Limb (tissue), 2 donors: ENCODE data around the gene AHRR.

Experiments used
- DNase-seq, 2 donors: peaks; one replicate each; pipeline ENCODE4 v3.0.0-alpha.2; 2016; ENCODE audit errors: extremely low spot score in 2 of 2

AHRR gene

DNA sequence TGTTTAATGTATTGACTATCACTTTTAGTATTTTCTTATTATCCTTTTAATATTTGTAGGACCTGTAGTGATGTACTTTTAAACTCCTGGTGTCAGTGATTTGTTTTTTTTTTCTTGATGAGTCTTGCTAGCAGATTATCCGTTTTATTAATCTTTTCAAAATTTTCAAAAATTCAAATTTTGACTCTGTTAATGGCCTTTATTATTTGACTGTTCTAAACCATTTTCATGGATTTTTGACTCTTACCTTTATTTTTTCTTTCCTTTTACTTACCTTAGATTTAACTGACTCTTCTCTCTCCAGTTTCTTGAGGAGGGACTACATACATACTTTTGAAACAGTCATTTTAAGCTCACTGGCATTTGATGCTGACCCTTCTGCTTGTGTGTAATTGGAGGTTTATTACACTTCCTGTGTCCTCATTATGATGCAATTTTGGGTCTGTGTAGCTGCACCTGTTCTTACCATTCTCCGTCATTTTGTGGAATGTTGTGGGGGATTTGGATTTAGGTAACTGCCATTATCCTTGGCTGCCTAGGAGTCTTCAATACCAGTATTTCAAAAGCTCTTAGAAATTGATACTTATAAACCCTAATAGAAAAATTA, 89.5 kb downstream of the AHRR start:
- DNase-seq = no peak

DNA sequence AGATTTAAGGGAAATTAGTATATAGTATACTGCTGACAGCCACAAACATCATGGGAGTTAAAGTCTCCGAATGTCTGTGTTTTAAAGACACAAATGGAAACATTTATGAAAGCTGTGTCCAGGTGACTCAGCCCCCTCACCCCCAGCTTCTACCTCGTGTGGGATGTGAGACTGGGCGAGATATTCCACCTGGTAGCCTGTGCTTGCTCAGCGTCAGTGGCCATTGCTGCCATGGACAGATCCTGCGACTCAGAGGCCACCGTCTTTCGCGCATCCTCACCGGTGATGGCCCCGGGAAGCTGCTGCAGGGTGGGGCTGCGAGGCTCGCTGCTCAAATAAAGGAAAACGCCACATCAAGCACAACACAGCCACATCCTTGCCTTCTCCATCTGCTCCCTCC, 90.2 kb downstream of the AHRR start:
- DNase-seq = peak in 1 of 2 donors; percentile 14

DNA sequence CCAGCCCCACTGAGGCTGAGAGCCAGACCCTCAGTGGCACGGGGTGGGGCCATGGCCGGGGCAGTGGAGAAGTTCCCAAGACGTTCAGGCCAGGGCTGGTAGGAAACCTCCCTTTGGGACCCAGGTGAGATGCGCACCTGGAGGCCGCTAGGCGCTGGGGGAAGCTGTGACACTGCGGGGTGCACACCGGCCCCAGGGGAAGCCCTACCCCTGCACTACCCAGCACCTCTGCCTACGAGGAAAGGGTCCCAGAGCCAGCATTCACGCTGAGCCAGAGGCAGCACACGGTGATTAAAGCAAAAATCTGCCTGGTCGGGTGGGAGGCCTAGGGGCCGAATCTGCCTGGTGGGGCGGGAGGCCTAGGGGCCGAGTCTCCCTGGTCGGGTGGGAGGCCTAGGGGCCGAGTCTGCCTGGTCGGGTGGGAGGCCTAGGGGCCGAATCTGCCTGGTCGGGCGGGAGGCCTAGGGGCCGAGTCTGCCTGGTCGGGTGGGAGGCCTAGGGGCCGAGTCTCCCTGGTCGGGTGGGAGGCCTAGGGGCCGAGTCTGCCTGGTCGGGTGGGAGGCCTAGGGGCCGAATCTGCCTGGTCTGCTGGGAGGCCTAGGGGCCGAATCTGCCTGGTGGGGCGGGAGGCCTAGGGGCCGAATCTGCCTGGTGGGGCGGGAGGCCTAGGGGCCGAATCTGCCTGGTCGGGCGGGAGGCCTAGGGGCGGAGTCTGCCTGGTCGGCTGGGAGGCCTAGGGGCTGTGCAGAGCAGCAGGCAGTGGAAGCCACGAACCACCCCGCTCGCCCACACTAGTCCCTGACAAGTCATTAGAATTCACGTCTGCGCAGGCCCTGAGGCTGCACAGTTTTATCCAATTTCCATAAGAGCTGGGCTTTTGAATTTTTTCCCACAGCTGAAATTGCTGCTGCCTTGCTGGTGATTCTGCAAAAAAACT, 93.7 kb downstream of the AHRR start:
- peak; percentile 23 to 80 for DNase-seq

DNA sequence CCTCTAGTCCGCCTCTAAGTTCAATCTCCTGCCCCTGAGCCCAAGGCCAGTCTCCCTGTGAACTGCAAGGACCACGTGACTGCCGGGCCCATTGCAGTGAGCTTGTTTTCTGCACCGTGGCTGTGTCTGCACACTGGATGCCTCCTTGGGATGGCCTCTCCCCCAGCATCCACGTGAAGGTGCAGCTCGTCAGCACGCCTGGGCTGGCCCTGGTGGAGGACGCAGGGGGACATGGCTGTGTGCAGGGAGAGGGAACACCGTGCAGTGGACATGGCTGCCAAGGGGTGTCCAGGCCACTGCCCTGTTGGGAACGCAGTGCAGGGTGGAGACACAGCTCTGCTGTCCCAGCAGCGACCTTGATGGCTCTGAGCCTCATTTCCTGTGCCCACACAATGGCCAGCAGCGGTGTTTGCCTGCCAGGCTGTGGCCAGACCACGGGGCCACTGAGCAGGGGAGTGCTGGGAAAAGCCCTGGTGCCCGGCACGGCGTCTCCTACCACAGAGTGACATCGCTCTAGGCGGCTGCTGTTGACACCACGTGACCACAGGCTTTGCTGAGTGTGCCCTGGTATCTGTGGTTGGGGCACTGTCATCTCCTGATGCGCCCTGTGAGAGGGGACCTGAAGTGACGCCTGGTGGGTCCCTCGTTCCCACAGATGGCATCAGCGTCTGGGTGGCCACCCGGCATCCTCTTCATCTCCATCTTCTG, 94.6 kb downstream of the AHRR start:
- DNase-seq = no peak

DNA sequence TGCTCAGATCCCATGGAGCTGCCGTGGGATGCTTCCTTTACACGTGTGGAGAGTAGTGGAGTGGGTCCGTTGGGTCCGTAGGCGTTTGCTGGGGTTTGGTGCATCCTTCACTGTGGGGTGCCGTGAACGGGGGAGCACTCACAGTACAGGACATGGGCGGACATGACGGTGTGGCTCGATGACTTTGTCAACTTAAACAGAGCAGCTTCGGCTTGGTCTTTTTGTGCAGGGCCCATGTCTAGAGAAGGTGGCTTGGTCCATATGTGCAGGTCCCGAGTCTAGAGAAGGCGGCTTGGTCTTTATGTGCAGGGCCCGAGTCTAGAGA, 95.1 kb downstream of the AHRR start:
- no peak for DNase-seq

DNA sequence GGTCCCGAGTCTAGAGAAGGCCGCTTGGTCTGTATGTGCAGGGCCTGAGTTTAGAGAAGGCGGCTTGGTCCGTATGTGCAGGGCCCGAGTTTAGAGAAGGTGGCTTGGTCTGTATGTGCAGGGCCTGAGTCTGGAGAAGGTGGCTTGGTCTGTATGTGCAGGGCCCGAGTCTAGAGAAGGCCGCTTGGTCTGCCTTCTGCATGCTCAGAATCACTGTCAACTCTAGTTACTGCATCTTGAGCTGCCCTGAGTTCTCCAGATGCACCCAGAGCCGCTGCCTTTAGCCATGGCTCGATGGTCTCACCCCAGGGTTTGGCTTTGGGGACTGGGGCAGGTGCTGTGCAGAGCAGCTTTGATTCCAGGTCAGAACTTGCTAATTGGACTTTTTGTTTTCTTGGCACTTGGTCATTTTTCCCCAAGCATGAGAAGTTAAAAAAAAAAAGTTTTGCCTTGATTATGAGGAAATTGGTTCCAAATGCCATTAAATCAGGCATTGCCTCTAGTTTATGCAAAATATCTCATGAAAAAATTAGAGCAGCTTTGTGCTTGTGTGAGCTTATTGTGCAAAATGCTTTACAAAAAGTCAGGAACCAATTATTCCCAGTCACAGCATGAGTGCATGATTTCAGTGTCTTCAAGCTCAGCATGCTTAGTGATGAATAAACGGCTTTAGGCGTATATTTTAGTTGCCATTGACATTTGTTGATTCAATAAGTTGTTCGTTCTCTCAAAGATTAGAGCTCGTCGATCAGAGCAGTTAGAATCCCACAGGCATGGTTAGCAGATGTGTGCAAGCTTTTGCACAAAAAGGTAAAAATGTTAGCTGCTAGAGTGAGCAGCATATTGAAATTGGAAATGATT, 96.0 kb downstream of the AHRR start:
- no peak for DNase-seq

DNA sequence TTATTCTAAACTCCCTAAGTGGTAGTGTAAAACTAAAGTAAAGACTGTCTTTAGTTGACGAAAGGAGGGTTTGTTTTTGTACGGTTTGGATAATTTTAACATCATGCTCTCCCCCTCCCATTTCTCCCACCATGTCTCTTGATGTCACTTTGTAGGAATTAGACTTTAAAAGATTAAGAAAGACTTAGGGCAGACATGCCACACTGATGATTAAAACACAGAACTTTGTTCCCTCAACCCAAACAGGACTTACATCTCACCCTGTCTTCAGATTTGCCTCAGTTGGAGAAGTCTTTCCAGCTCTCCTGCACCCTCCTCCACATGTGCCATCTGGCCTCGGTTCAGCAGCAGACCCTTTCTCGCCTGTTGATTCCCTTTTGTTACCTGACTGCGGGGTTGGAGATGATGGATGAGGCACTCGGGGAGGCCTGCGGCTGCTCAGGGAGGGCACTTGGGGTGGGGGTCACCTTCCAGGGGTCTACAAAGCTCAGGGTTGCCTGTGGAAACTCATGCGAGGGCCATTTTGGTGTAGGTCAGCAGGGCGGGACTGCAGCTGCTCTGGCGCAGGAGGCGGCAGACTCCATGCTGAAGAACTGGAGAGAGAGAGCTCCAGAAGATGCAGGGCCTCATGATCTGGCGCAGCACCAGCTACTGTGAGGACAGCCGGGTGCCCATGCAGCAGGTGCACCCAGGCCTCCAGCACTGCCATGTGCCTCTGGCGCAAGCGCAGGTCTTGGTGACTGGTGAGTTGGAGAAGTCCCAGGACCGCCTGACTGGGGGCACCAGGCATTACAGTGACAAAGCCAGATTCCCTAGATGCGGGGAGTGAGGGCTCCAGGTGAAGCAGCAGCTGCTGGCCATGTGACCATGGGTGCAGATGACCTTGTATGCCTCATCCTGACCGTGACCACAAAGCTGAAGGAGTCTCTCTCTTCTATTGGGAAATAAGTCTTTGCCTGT, 96.9 kb downstream of the AHRR start:
- DNase-seq = no peak

DNA sequence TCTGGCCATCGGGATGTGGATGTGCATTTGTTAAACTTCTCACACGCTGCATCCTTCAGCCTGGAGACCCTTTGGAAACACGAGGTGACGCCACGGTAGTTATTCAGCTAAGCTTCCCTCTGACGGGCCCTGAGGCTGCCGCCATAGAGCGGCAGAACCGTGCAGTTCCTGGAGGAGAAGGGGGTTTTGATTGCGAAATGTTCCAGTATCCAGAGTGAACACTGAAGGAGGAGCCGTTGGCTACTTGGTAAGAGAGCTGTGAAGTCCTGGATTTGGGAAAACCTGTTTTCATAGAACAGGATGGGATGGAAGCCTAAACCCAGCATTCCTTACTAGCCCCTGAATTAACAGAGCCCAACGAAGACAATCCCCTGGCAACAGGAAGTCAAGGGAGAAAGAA, 98.5 kb downstream of the AHRR start:
- no peak for DNase-seq

DNA sequence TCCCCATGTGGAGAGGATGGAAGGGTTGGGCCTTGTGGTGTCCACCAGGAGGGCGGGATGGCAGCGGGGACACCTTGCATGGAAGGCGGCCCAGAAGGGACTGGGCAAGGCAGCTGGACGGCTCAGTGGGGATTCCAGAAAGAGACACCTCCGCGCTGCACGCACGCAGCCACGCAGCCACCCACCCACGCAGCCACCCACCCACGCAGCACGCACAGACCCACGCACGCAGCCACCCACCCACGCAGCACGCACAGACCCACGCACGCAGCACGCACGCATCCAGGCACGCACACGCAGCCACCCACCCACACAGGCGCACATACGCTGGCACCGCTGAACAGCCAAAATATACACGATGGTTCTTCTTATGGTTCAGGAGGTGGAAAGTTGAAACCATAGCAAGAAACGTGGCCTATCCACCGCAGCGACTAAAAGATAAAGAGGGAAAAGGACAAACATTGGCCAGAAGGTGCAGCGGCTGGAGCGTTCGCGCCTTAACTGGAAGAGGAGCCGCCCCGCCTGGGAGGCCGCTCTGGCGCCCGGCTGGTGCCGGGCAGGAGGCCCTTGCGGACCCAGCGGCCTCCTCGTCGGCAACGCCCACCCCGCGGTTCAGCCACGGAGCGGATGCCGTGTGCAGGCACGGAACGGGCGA, 99.2 kb downstream of the AHRR start:
- DNase-seq = no peak

DNA sequence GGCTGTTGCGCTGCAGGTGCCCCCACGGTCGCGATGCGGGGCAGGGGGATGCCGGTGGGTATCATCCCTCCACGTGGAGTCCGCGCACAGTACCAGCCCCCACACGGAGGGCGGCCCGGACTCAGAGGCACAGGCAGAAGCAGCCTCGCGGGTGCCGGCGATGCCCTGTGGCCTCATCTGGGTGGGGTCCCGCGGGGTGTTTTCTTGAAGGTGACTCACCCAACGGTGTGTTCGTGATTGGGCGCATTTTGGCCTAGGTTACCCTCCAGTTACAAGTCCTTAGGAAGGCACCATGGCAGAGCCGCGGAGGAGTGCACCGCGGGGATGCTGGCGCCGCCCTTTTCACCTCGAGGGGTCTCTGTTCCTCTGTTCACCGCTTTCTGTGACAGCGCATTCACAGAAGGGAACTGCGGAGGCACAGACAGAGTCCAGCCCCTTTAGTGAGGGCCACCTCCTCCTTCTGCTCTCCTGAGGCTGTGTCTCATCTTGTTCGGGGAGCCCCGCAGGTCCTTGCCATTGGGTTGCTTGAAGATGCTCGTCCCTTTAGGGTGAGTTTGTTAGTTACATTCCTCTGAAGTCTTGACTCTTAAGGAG, 99.9 kb downstream of the AHRR start:
- DNase-seq = peak in 1 of 2 donors; percentile 19

DNA sequence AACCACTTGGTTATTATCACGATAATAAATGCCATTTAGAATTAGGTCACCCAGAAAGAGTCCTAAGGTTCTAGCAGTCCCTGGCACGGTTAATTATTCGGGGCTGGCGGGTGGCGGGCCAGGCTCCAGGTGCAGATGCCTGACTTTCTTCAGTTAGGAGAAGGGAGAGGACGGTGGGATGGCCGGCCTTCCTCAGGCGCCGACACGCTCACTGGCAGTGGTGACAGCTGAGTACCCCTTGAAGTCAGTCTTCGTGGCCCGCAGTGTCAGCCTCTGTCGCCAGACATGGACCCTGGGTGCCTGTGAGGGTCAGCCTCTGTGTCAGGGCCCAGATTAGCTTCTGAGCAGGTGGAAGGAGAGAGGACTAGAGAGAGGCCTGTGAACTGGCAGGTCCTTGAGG, 100.4 kb downstream of the AHRR start:
- peak in 1 of 2 donors; percentile 8 for DNase-seq

DNA sequence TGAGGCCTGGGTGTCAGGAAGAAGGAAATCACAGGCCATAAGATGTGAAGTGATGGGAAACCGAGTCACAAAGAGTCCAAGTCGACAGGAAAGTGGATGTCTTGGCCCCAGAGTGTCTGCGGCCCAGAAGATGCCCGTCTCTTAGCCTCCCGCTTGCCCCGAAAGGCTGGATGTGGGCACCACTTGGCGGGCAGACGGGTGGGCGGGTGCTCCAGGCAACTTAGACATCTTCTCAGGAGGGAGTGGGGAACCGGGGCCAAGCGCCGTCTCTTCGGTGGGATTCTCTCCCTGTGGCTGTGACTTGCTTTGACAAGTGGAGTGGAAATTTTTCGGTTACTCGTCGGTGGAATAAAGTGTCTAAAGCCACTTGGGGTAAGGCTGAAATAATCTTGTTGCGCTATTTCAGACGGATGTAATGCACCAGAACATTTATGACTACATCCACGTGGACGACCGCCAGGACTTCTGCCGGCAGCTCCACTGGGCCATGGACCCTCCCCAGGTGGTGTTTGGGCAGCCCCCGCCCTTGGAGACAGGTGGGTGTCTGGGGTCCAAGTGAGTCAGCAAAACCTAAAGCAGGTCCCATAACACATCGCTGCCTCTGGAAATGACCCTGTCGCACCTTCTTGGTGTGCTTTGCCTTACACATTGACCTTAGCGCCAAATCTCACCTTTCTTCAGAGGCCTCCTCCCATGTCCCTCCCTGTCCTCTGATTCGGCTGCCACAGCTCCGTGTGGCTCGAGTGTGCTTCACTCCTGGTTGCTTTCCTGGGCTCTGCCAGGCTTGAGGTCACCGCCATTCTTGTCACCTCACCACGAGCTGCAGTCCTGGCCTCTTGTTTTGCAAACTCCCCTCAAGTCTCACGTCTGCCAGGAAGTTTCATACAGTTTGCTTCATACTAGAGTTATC, 101.1 kb downstream of the AHRR start:
- DNase-seq = peak in 1 of 2 donors; percentile 22

DNA sequence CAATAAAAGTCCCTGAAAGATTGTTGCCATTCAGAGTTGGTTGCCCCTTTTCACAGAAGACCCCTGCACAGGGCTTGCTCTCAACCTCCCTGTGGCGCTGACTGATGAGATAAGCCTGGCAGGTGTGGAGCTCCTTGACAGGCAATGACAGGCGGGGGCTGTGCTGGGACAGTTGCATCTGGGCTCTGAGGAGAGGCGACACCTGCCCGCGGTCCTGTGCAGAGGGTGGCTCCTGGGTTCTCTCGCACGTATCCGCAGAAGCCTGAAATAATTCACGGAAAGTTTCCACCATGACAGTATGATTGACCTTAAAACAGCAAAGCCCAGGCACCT, 101.7 kb downstream of the AHRR start:
- peak in 1 of 2 donors; percentile 26 for DNase-seq

DNA sequence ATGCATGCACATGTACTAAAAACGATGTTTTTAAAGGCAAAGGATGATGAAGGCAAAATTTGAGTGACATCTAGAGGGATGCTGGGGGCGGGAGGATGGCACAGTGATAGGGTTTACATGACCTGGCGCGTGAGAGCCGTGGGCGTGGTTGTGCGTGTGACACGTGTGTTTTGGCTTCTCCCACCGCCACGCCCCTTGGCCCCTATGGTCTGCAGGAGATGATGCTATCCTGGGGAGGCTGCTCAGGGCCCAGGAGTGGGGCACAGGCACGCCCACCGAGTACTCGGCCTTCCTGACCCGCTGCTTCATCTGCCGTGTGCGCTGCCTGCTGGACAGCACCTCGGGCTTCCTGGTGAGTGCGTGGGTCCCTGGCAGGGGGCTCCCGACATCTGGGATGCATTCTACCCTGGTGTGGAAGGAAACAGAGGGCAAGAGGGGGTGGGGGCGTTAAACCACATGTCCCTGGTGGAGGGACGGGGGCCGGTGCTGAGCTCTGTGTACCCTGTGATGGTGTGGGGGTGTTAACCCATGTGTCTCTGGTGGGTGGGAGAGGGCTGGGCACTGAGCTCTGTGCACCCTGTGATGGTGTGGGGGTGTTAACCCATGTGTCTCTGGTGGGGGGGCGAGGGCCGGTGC, 102.2 kb downstream of the AHRR start:
- peak in 1 of 2 donors; percentile 26 for DNase-seq

DNA sequence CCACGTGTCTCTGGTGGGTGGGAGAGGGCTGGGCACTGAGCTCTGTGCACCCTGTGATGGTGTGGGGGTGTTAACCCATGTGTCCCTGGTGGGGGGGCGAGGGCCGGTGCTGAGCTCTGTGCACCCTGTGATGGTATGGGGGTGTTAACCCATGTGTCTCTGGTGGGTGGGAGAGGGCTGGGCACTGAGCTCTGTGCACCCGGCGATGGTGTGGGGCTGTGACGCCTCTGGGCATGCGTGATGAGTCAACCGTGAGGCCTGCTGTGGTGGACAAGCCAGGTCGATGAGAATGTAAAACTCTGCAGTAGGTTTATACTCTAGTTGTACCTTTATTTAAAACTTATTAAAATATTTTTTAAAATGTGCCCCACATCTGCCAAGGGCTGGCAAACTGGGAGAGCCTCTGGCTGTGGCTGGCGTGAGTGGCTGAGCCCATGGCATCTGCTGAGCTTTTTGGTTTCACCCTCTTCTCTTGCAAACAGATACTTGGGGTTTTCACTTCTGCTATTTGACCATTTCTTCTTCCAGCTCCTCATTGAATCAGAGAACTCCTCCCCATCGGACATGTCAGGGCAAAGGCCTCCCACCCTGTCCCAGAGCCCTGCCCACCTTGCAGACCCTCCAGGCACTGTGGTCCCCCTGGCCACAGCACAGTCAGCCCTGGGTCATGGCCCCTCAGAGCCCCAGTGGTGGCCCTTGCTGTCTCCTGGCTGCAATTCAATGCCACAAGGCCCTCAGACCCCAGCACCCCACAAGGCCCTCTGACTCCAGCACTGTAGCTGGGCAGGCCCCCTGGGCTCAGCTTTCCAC, 103.0 kb downstream of the AHRR start:
- peak in 1 of 2 donors; percentile 13 for DNase-seq

DNA sequence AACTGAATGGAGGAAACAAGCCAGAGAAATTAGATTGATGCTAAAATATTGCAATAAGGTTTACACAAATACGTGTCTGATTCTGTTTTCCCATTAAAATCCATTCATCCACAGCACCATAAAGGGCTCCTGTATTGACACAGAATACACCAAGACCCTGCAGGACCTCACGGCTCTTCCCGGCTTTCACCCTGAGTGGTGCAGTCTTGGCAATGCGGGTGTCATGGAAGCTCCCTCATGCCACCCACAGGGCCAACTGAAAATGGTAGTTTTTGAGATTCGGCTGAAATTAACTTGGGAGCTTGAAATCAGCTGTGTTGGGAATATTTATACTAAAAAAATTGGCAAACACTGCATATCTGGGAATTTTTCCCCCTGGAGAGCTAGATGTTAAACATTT, 104.2 kb downstream of the AHRR start:
- peak in 1 of 2 donors; percentile 15 for DNase-seq

DNA sequence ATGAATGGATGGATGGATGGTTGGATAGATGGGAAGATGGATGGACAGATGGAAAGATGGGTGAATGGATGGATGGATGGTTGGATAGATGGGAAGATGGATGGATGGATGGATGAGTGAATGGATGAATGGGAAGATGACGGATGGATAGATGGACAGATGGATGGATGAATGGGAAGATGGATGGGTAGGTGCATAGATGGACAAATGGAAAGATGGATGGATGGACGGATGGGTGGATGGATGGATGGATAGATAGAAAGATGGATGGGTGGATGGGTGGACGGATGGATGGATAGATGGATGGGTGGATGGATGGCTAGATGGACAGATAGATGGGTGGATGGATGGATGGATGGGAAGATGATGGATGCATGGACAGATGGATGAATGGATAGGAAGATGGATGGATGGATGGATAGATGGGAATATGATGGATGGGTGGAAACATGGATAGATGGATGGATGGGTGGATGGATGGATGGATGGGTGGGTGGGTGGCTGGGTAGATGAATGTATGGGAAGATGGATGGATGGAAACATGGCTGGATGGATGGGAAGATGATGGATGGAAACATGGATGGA, 105.0 kb downstream of the AHRR start:
- DNase-seq = peak in 1 of 2 donors; percentile 6
